ENCODE data around the gene IGFBP2. TPM values are rescaled to one million over a fixed set of nuclear protein-coding genes. Genes with fewer than 3 reads are reported as not detected.

IGFBP2 gene
- total and polyA plus RNA-seq, 2 of the 13 experiments (the other 11 are each of a cell fraction or from before 2014, with no cell fraction given), result 2.0 to 5.8 TPM

DNA sequence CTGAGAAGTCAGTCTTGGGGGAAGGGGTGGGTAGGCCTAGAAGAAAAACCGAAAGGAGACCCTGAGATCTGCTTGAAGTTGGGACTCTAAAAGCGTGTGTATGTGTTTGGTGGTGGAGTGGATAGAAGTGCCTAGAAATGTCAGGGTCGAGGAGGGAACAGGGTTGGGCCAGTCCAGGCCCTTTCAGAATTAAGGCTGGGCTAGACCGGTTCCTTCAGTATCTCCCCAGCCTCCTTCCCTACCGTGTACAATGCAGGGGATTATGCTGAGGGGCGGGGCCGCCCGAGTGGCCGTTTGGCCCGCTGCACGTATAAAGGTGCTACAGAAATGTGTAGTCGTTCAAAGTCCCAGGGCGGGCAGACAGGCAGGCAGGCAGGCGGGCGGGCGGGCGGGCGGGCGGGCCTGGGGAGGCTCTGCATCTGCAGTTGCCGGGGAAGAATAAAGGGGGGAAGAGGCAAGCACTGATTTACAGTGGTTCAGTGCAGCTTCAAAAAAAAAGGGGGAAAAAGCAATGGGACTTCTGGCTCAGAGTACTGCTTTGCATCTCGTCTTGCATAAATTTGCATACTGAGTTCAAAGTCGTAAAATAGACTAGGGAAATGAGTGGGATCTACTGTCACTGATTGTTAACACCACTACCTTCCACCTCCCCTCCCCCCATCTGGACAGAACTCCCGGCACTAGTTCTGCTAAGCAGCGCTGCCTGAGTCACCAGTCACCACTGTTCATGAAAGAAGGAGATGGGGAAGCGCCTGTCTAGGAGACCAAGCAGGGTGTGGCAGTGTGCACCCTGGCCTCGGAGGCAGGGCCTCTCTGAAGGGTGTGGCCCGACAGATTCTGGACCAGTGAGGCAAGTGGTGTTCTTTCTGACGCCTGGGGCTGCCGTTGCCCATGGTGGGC, 3.6 kb downstream of the IGFBP2 start (continued):
- TF ChIP-seq THAP8 (CRISPR knock-in tag; IDR thresholded peaks at IDR 0.05; ENCODE audit: borderline replicate concordance) (no peak), ZNF34 (CRISPR knock-in tag; IDR thresholded peaks at IDR 0.05; ENCODE audit: borderline replicate concordance) (no peak), ARNTL (CRISPR knock-in tag; IDR thresholded peaks at IDR 0.05) (no peak), ZNF709 (CRISPR knock-in tag; IDR thresholded peaks at IDR 0.05) (no peak), BHLHE40 (IDR thresholded peaks at IDR 0.05; ENCODE audit: low read length) (0 out of 2 replicates have a peak, but pooled peaks have one; percentile 35), KDM5B (CRISPR knock-in tag; IDR thresholded peaks at IDR 0.05; ENCODE audit: borderline replicate concordance) (0 out of 2 replicates have a peak, but pooled peaks have one; percentile 22), ZMAT3 (CRISPR knock-in tag; conservative IDR thresholded peaks at IDR 0.05) (0 out of 2 replicates have a peak, but pooled peaks have one; percentile 48), ETV6 (CRISPR knock-in tag; conservative IDR thresholded peaks at IDR 0.05) (no peak), ZC3H13 (CRISPR knock-in tag; IDR thresholded peaks at IDR 0.05) (no peak), ZFX (CRISPR knock-in tag; IDR thresholded peaks at IDR 0.05; ENCODE audit: low read depth) (0 out of 2 replicates have a peak, but pooled peaks have one; percentile 2), UBTF (CRISPR knock-in tag; IDR thresholded peaks at IDR 0.05) (no peak), MAF1 (CRISPR knock-in tag; IDR thresholded peaks at IDR 0.05; ENCODE audit: borderline replicate concordance) (no peak)
- TF ChIP-seq, protein P1, sequence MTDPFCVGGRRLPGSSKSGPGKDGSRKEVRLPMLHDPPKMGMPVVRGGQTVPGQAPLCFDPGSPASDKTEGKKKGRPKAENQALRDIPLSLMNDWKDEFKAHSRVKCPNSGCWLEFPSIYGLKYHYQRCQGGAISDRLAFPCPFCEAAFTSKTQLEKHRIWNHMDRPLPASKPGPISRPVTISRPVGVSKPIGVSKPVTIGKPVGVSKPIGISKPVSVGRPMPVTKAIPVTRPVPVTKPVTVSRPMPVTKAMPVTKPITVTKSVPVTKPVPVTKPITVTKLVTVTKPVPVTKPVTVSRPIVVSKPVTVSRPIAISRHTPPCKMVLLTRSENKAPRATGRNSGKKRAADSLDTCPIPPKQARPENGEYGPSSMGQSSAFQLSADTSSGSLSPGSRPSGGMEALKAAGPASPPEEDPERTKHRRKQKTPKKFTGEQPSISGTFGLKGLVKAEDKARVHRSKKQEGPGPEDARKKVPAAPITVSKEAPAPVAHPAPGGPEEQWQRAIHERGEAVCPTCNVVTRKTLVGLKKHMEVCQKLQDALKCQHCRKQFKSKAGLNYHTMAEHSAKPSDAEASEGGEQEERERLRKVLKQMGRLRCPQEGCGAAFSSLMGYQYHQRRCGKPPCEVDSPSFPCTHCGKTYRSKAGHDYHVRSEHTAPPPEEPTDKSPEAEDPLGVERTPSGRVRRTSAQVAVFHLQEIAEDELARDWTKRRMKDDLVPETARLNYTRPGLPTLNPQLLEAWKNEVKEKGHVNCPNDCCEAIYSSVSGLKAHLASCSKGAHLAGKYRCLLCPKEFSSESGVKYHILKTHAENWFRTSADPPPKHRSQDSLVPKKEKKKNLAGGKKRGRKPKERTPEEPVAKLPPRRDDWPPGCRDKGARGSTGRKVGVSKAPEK (CRISPR knock-in tag; IDR thresholded peaks at IDR 0.05; ENCODE audit: borderline replicate concordance), result 0 out of 2 replicates have a peak, but pooled peaks have one; percentile 17
- TF ChIP-seq, protein P2, sequence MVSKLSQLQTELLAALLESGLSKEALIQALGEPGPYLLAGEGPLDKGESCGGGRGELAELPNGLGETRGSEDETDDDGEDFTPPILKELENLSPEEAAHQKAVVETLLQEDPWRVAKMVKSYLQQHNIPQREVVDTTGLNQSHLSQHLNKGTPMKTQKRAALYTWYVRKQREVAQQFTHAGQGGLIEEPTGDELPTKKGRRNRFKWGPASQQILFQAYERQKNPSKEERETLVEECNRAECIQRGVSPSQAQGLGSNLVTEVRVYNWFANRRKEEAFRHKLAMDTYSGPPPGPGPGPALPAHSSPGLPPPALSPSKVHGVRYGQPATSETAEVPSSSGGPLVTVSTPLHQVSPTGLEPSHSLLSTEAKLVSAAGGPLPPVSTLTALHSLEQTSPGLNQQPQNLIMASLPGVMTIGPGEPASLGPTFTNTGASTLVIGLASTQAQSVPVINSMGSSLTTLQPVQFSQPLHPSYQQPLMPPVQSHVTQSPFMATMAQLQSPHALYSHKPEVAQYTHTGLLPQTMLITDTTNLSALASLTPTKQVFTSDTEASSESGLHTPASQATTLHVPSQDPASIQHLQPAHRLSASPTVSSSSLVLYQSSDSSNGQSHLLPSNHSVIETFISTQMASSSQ (IDR thresholded peaks at IDR 0.05; ENCODE audit: low read depth), result no peak
- TF ChIP-seq, protein P2 (CRISPR knock-in tag; IDR thresholded peaks at IDR 0.05; ENCODE audit: borderline replicate concordance), result no peak
- TF ChIP-seq, protein P3, sequence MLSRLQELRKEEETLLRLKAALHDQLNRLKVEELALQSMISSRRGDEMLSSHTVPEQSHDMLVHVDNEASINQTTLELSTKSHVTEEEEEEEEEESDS (CRISPR knock-in tag; IDR thresholded peaks at IDR 0.05; ENCODE audit: borderline replicate concordance), result no peak
